BJ (cell line): ENCODE data around the gene KRT36. TPM values are rescaled to one million over a fixed set of nuclear protein-coding genes. Genes with fewer than 3 reads are reported as not detected.

Experiments used
- CTCF ChIA-PET: fragments of 350-600 bp; formaldehyde crosslinking; extraction: SDS; loops from one replicate; lab custom pipeline; 2021; ENCODE audit warnings: antibody characterized with exemption, inconsistent platforms; lab: Yijun Ruan, JAX
- POLR2A ChIA-PET: fragments of 300-600 bp; sonication (Branson Sonifier 250); formaldehyde crosslinking; extraction: SDS; loops from one replicate; lab custom pipeline; 2021; ENCODE audit warnings: antibody characterized with exemption; lab: Charles Lee
- DNase-seq: peaks from one replicate; pipeline ENCODE4 v3.0.0-alpha.2; 2011; ENCODE audit warnings: low read depth
- H3K27me3 ChIP-seq: 2 replicates; pipeline ENCODE4 v1.6.0; 2011; ENCODE audit warnings: low read length; ENCODE audit not compliant: control insufficient read depth, insufficient read depth
- H3K36me3 ChIP-seq: 2 replicates; pipeline ENCODE4 v1.5.1; 2011; ENCODE audit warnings: low read length; ENCODE audit not compliant: control insufficient read depth, insufficient read depth
- H3K4me3 ChIP-seq: 2 replicates; pipeline ENCODE4 v1.5.1; 2011; ENCODE audit warnings: low read depth, mild to moderate bottlenecking, control low read depth, low read length
- polyA plus RNA-seq: library from polyadenylated mRNA; depleted of rRNA; stranded (reverse); fragments of >200 nt; gene quantifications from 2 replicates; pipeline ENCODE4 v1.2.3, GENCODE V29; 2011
- TF ChIP-seq, protein P1 (sequence below): IDR thresholded peaks from 2 replicates; pipeline ENCODE4 v1.5.1; 2011; ENCODE audit warnings: low read depth, mild to moderate bottlenecking, control low read depth, inconsistent platforms, low read length, moderate library complexity; ENCODE audit not compliant: insufficient read depth

KRT36 gene
- polyA plus RNA-seq, 1 experiment, result 0.04 TPM

DNA sequence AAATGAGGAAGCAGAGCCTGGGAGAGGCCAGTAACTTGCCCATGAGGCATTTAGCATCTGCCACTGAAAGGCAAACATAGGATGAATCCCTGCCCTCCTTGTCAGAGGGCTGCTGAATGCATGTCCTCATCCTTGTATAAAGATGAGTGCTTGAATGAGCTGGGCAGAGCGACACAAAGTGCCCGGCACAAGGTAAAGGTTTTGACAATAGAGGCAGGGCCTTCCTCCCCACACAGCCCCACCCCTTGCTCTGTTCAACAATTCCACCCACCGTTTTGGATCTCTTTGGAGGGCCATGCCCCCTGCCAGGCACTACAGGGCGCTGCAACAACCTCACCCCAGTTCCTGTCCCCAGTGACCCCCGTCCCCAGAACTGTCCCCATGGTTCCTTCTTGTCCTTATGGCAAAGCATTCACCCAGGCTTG, 39.8 kb upstream of the KRT36 start:
- CTCF ChIA-PET, result interaction anchor here (0.7 to 1.5 kb wide), 2 partner anchors 32 to 119 kb away, joined by 3 to 8 read pairs; no protein-coding TSS in a partner anchor

DNA sequence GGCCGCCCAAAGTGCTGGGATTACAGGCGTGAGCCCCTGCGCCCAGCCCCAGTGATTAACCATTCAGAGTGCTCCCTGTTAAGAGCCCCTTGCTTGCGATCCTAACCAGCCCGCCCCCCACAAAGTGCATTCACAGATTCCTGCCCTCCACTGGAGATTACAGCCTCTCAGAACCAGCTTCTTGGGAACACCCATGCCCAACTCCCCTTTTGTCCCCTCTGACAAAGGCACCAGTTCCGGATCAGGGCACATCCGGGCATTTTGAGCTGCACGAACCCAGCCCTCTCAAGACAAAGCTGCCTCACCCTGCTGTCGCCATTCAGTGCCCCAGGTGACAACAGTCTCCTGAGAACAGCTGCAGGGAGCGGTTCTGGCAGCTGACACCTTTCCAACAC, 39.2 kb upstream of the KRT36 start:
- TF ChIP-seq, protein P1, sequence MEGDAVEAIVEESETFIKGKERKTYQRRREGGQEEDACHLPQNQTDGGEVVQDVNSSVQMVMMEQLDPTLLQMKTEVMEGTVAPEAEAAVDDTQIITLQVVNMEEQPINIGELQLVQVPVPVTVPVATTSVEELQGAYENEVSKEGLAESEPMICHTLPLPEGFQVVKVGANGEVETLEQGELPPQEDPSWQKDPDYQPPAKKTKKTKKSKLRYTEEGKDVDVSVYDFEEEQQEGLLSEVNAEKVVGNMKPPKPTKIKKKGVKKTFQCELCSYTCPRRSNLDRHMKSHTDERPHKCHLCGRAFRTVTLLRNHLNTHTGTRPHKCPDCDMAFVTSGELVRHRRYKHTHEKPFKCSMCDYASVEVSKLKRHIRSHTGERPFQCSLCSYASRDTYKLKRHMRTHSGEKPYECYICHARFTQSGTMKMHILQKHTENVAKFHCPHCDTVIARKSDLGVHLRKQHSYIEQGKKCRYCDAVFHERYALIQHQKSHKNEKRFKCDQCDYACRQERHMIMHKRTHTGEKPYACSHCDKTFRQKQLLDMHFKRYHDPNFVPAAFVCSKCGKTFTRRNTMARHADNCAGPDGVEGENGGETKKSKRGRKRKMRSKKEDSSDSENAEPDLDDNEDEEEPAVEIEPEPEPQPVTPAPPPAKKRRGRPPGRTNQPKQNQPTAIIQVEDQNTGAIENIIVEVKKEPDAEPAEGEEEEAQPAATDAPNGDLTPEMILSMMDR, result no peak
- no peak overlapping the region for H3K4me3 ChIP-seq
- peaks cover 3% of the 10 kb centered on the region for H3K36me3 ChIP-seq
- no peaks in the 10 kb centered on the region for H3K27me3 ChIP-seq
- CTCF ChIA-PET, result no interaction called here
- POLR2A ChIA-PET, result no interaction called here
- DNase-seq, result no peak

More for the DNA sequence above, 39.8 kb upstream of the KRT36 start:
- TF ChIP-seq, protein P1, result no peak
- Histone ChIP-seq H3K4me3 (no peak overlapping the region), H3K36me3 (peaks cover 1% of the 10 kb centered on the region; the same call in 1 of the 2 replicates), H3K27me3 (no peaks in the 10 kb centered on the region)
- no peak for DNase-seq
- POLR2A ChIA-PET, result no interaction called here

DNA sequence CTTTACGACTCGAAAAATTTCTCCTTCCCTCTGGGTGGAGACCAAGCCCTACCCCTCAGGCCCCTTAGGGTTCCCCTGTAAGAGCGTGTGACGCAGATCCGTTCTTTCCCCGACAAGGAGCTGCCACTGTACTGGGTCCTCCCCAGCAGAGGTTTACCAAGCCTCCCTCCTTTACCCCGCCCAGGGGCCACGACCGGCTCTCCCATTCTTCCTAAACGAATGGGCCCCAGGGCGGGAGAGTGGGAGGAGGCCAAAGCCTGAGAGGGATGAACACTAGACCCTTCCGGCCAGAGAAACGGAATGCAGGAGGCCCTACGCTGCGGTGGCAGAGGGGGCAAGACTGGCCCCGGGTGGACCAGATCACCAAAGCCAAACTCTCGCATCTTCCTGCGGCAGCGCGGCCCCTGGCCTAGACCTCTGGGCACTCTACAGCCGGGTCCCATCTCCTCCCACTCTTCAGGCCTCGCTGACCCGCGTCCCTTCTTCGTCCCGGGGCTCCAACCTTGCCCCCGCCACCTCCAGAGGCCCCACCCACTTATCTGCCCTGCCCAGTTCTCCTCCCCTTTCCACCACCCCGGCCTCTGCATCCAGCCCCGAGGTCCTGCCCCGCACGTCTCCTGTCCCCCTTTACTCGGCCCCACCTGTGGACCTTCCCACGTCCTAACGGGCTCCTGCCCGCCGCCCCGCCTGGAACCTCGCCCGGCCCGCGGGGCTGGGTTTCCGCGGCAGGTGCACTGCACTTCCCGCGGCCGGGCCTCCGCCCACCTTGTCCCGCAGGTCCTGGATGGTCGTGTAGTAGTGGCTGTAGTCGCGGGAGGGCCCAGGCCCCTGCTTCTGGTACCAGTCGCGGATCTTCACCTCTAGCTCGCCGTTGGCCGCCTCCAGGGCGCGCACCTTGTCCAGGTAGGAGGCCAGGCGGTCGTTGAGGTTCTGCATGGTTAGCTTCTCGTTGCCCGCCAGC, 37.6 kb upstream of the KRT36 start:
- peak overlapping the region; percentile 66 for H3K4me3 ChIP-seq
- no peaks in the 10 kb centered on the region for H3K27me3 ChIP-seq
- TF ChIP-seq, protein P1, result no peak
- no peak for DNase-seq
- ChIA-PET CTCF (interaction anchor here (1.0 kb wide), 1 partner anchor 22 kb away, joined by 4 read pairs; no protein-coding TSS in a partner anchor), POLR2A (no interaction called here)
- H3K36me3 ChIP-seq, result peaks cover 4% of the 10 kb centered on the region

DNA sequence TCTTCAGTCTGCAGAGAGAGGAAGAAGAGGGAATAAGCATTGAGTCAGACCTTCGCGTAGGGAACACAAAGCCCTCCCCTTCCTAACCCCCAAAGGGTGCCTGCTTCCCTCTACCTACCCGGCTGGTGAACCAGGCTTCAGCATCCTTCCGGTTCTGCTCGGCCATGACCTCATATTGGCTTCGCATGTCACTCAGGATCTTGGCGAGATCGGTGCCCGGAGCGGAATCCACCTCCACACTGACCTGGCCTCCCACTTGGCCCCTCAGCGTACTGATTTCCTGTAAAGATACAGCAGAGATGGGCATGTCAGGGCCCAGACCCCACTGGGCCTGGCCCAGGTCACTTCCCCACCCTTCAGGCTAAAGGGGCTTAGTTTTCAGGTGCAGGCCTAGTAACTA, 34.6 kb upstream of the KRT36 start:
- DNase-seq, result no peak
- ChIA-PET POLR2A (no interaction called here), CTCF (no interaction called here)
- Histone ChIP-seq H3K36me3 (peaks cover 4% of the 10 kb centered on the region), H3K4me3 (no peak overlapping the region), H3K27me3 (no peaks in the 10 kb centered on the region)
- TF ChIP-seq, protein P1, result no peak

DNA sequence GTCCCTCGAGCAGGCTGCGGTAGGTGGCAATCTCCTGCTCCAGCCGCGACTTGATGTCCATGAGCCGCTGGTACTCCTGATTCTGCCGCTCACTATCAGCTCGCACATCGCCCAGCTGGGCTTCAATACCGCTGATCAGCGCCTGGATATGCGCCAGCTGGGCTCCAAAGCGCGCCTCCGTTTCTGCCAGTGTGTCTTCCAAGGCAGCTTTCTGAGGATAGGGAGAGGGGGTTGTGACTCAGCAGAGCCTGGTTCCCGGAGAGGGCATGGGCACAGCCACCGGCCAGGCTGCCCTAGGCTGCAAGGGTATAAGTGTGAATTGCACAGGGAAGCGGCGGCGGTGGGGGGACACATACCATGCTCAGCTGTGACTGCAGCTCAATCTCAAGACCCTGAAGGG, 34.1 kb upstream of the KRT36 start:
- peaks cover 4% of the 10 kb centered on the region for H3K36me3 ChIP-seq
- TF ChIP-seq, protein P1, result no peak
- H3K4me3 ChIP-seq, result no peak overlapping the region
- CTCF ChIA-PET, result no interaction called here
- POLR2A ChIA-PET, result no interaction called here
- no peaks in the 10 kb centered on the region for H3K27me3 ChIP-seq
- no peak for DNase-seq
